Caco-2 (cell line): ENCODE results near the gene CPA3. TPM values are rescaled to one million over a fixed set of nuclear protein-coding genes. Genes with fewer than 3 reads are reported as not detected.

ENCODE experiments used
- BruUV-seq: library from RNA; stranded (reverse); fragments of 400-500 nt; replicated peaks from 2 replicates; lab custom pipeline; 2021; lab: Mats Ljungman, UMichigan
- CTCF ChIA-PET: fragments of 300-600 bp; sonication (Branson Sonifier 250); formaldehyde crosslinking; loops from one replicate; lab custom pipeline; 2022; ENCODE audit warnings: antibody characterized with exemption; lab: Charles Lee
- POLR2A ChIA-PET: fragments of 300-600 bp; sonication (Branson Sonifier 250); formaldehyde crosslinking; loops from one replicate; lab custom pipeline; 2022; ENCODE audit warnings: antibody characterized with exemption; lab: Charles Lee
- DNase-seq, 2 experiments: peaks; one replicate each; pipeline versions ENCODE4 v3.0.0 to v3.0.0-alpha.2; 2020 to 2022
- H3K27me3 ChIP-seq: replicated peaks from 2 replicates; pipeline ENCODE4 v1.6.0; 2011; ENCODE audit warnings: low read length; ENCODE audit not compliant: control insufficient read depth, insufficient read depth
- H3K36me3 ChIP-seq: 2 replicates; pipeline ENCODE4 v1.5.1; 2011; ENCODE audit warnings: low read length; ENCODE audit not compliant: control insufficient read depth, insufficient read depth
- H3K4me1 ChIP-seq: fragments of 250-450 bp; sonication (Bioruptor Pico); 2 replicates; pipeline ENCODE4 v1.5.1; 2020; ENCODE audit warnings: mild to moderate bottlenecking
- H3K4me3 ChIP-seq: 2 replicates; pipeline ENCODE4 v1.5.1; 2011; ENCODE audit warnings: low read depth, mild to moderate bottlenecking, control low read depth, low read length
- H3K9me3 ChIP-seq: fragments of 250-450 bp; sonication (Bioruptor Pico); 2 replicates; pipeline ENCODE4 v1.5.1; 2020; ENCODE audit warnings: mild to moderate bottlenecking, moderate library complexity
- H3K27ac Mint-ChIP-seq: one replicate; pipeline ENCODE4 v1.8.0; 2022; ENCODE audit warnings: mixed read lengths; ENCODE audit not compliant: unreplicated experiment
- H3K27me3 Mint-ChIP-seq: one replicate; pipeline ENCODE4 v1.8.0; 2022; ENCODE audit warnings: mixed read lengths; ENCODE audit not compliant: insufficient read depth, unreplicated experiment
- H3K36me3 Mint-ChIP-seq: one replicate; pipeline ENCODE4 v1.8.0; 2022; ENCODE audit warnings: mild to moderate bottlenecking, mixed read lengths; ENCODE audit not compliant: insufficient read depth, unreplicated experiment
- H3K4me1 Mint-ChIP-seq: one replicate; pipeline ENCODE4 v1.8.0; 2022; ENCODE audit warnings: low read depth, mixed read lengths; ENCODE audit not compliant: unreplicated experiment
- H3K4me3 Mint-ChIP-seq: one replicate; pipeline ENCODE4 v1.8.0; 2022; ENCODE audit warnings: mild to moderate bottlenecking, moderate library complexity, mixed read lengths; ENCODE audit not compliant: unreplicated experiment
- H3K9me3 Mint-ChIP-seq: one replicate; pipeline ENCODE4 v1.8.0; 2022; ENCODE audit warnings: mixed read lengths; ENCODE audit not compliant: unreplicated experiment
- CTCF ChIP-seq, 2 experiments: fragments of 200-600 bp in 1 of 2; IDR thresholded peaks; 1 replicate in 1 of 2; 2 replicates in 1 of 2; pipeline versions ENCODE4 v1.5.1 to v1.8.0; 2011 to 2022; ENCODE audit warnings: antibody characterized with exemption in 1 of 2, control low read depth in 1 of 2, inconsistent platforms in 1 of 2, low read depth in 1 of 2, low read length in 1 of 2, mild to moderate bottlenecking in 1 of 2, moderate library complexity in 1 of 2; ENCODE audit not compliant: insufficient read depth in 1 of 2, severe bottlenecking in 1 of 2, unreplicated experiment in 1 of 2
- intact Hi-C: fragments of 100-400 bp; cut with micrococcal nuclease; formaldehyde crosslinking; loops from one replicate; pipeline ENCODE4 v1.10.0; 2022; ENCODE audit not compliant: unreplicated experiment
- total RNA-seq: library from RNA; stranded (reverse); gene quantifications from 2 replicates; pipeline ENCODE4 v1.2.3, GENCODE V29; 2022

The CPA3 gene
- total RNA-seq, 1 experiment from 2014 or later, result not detected

GRCh38 chr3:148854061-148854460 is 11.0 kb upstream of the CPA3 start:
- Histone ChIP-seq H3K4me3 (no peak overlapping the region), H3K4me1 (no peaks in the 10 kb centered on the region), H3K9me3 (no peaks in the 10 kb centered on the region), H3K36me3 (no peaks in the 10 kb centered on the region), H3K27me3 (no peaks in the 10 kb centered on the region)
- no peaks in the 10 kb centered on the region for H3K9me3 Mint-ChIP-seq
- ChIA-PET CTCF (no interaction called here), POLR2A (no interaction called here)
- intact Hi-C loops, result no loop called here
- no peak overlapping the region for H3K27ac Mint-ChIP-seq
- peaks cover 6% of the 10 kb centered on the region for H3K27me3 Mint-ChIP-seq
- no peak for DNase-seq
- H3K4me3 Mint-ChIP-seq, result no peak overlapping the region
- H3K4me1 Mint-ChIP-seq, result no peaks in the 10 kb centered on the region
- no peaks in the 10 kb centered on the region for H3K36me3 Mint-ChIP-seq
- no peak for TF ChIP-seq CTCF (IDR thresholded peaks at IDR 0.05; ENCODE audit: insufficient read depth in 1 of 2, low read depth in 1 of 2, low read length in 1 of 2, severe bottlenecking in 1 of 2, unreplicated experiment in 1 of 2)
- no TSS peak for BruUV-seq

- ChIA-PET POLR2A (no interaction called here), CTCF (no interaction called here)
- Mint-ChIP-seq H3K4me1 (no peaks in the 10 kb centered on the region), H3K4me3 (no peak overlapping the region), H3K36me3 (no peaks in the 10 kb centered on the region), H3K9me3 (no peaks in the 10 kb centered on the region), H3K27ac (no peak overlapping the region), H3K27me3 (peaks cover 6% of the 10 kb centered on the region)
- intact Hi-C loops, result no loop called here
- DNase-seq, result no peak
- no peaks in the 10 kb centered on the region for H3K27me3 ChIP-seq
- no peak for TF ChIP-seq CTCF (IDR thresholded peaks at IDR 0.05; ENCODE audit: insufficient read depth in 1 of 2, low read depth in 1 of 2, low read length in 1 of 2, severe bottlenecking in 1 of 2, unreplicated experiment in 1 of 2)
- BruUV-seq, result no TSS peak
- no peaks in the 10 kb centered on the region for H3K4me1 ChIP-seq
- H3K36me3 ChIP-seq, result no peaks in the 10 kb centered on the region
- H3K4me3 ChIP-seq, result no peak overlapping the region
- no peaks in the 10 kb centered on the region for H3K9me3 ChIP-seq
Observed at GRCh38 chr3:148856384-148856783, 8.7 kb upstream of the CPA3 start.

GRCh38 chr3:148857316-148857715 is 7.8 kb upstream of the CPA3 start:
- Mint-ChIP-seq H3K9me3 (no peaks in the 10 kb centered on the region), H3K27me3 (peaks cover 9% of the 10 kb centered on the region), H3K4me3 (no peak overlapping the region), H3K36me3 (no peaks in the 10 kb centered on the region), H3K27ac (no peak overlapping the region), H3K4me1 (no peaks in the 10 kb centered on the region)
- no peaks in the 10 kb centered on the region for H3K27me3 ChIP-seq
- no peak overlapping the region for H3K4me3 ChIP-seq
- no peaks in the 10 kb centered on the region for H3K9me3 ChIP-seq
- H3K4me1 ChIP-seq, result no peaks in the 10 kb centered on the region
- ChIA-PET CTCF (no interaction called here), POLR2A (interaction anchor here (0.6 kb wide), 1 partner anchor 297 kb away, joined by 3 read pairs; no protein-coding TSS in a partner anchor)
- DNase-seq, result no peak
- BruUV-seq, result no TSS peak
- intact Hi-C loops, result no loop called here
- no peaks in the 10 kb centered on the region for H3K36me3 ChIP-seq
- no peak for TF ChIP-seq CTCF (IDR thresholded peaks at IDR 0.05; ENCODE audit: insufficient read depth in 1 of 2, low read depth in 1 of 2, low read length in 1 of 2, severe bottlenecking in 1 of 2, unreplicated experiment in 1 of 2)
